Mesenchymal stem cell (in vitro differentiated cells and primary cell): ENCODE measurements around the gene OR10AD1.

Experiments used
- DNase-seq: peaks from one replicate; pipeline ENCODE4 v3.0.0-alpha.2; 2013
- H2AFZ ChIP-seq: one replicate; pipeline ENCODE4 v1.6.1; 2013; ENCODE audit warnings: low read depth, mild to moderate bottlenecking, control low read depth, inconsistent platforms, low read length, moderate library complexity
- H2AK5ac ChIP-seq: 2 replicates; pipeline ENCODE4 v1.6.1; 2013; ENCODE audit warnings: low read length, moderate library complexity, mild to moderate bottlenecking, inconsistent platforms; ENCODE audit not compliant: severe bottlenecking
- H2BK120ac ChIP-seq: one replicate; pipeline ENCODE4 v1.6.1; 2013; ENCODE audit warnings: low read depth, mild to moderate bottlenecking, inconsistent platforms, low read length, moderate library complexity
- H2BK12ac ChIP-seq, 2 experiments: one replicate each; pipeline ENCODE4 v1.6.1; 2013; ENCODE audit warnings: inconsistent platforms in 2 of 2, low read length in 2 of 2, mild to moderate bottlenecking in 2 of 2, moderate library complexity in 2 of 2, control low read depth in 1 of 2
- H2BK15ac ChIP-seq: one replicate; pipeline ENCODE4 v1.6.1; 2013; ENCODE audit warnings: mild to moderate bottlenecking, low read depth, inconsistent platforms; ENCODE audit not compliant: poor library complexity, severe bottlenecking
- H2BK5ac ChIP-seq: 2 replicates; pipeline ENCODE4 v1.6.1; 2013; ENCODE audit warnings: low read depth, mild to moderate bottlenecking, low read length, control low read depth, inconsistent platforms; ENCODE audit not compliant: poor library complexity, severe bottlenecking
- H3K14ac ChIP-seq, 2 experiments: one replicate each; pipeline ENCODE4 v1.6.1; 2013; ENCODE audit warnings: inconsistent platforms in 2 of 2, low read length in 2 of 2, control low read depth in 1 of 2, mild to moderate bottlenecking in 1 of 2, moderate library complexity in 1 of 2
- H3K18ac ChIP-seq, 2 experiments: one replicate each; pipeline ENCODE4 v1.6.1; 2013; ENCODE audit warnings: inconsistent platforms in 2 of 2, low read length in 2 of 2, control low read depth in 1 of 2, low read depth in 1 of 2, mild to moderate bottlenecking in 1 of 2
- H3K23ac ChIP-seq, 2 experiments: one replicate each; pipeline ENCODE4 v1.6.1; 2013; ENCODE audit warnings: inconsistent platforms in 2 of 2, low read length in 2 of 2, mild to moderate bottlenecking in 2 of 2, moderate library complexity in 2 of 2, control low read depth in 1 of 2
- H3K27ac ChIP-seq: 2 replicates; pipeline ENCODE4 v1.5.1; 2013; ENCODE audit warnings: mild to moderate bottlenecking, moderate library complexity, low read length, control low read depth, inconsistent platforms; ENCODE audit not compliant: poor library complexity, severe bottlenecking
- H3K27me3 ChIP-seq, 2 experiments: 2 replicates each; pipeline versions ENCODE4 v1.6.1 to v1.7.0; 2013; ENCODE audit warnings: low read length in 2 of 2, mild to moderate bottlenecking in 2 of 2, moderate library complexity in 2 of 2, control low read depth in 1 of 2, inconsistent platforms in 1 of 2; ENCODE audit not compliant: control insufficient read depth in 1 of 2, insufficient read depth in 1 of 2
- H3K36me3 ChIP-seq, 2 experiments: 2 replicates each; pipeline versions ENCODE4 v1.6.1 to v1.7.0; 2013; ENCODE audit warnings: low read length in 2 of 2, control low read depth in 1 of 2, inconsistent platforms in 1 of 2, low read depth in 1 of 2, mild to moderate bottlenecking in 1 of 2; ENCODE audit not compliant: insufficient read depth in 2 of 2, control insufficient read depth in 1 of 2
- H3K4ac ChIP-seq, 2 experiments: one replicate each; pipeline ENCODE4 v1.6.1; 2013; ENCODE audit warnings: inconsistent platforms in 2 of 2, low read length in 2 of 2, mild to moderate bottlenecking in 2 of 2, moderate library complexity in 2 of 2, control low read depth in 1 of 2, low read depth in 1 of 2
- H3K4me1 ChIP-seq: 2 replicates; pipeline ENCODE4 v1.6.1; 2013; ENCODE audit warnings: low read depth, low read length, control low read depth; ENCODE audit not compliant: control insufficient read depth, insufficient read depth
- H3K4me2 ChIP-seq: 2 replicates; pipeline ENCODE4 v1.6.1; 2013; ENCODE audit warnings: low read length, mild to moderate bottlenecking, inconsistent platforms; ENCODE audit not compliant: poor library complexity, severe bottlenecking
- H3K4me3 ChIP-seq, 2 experiments: 2 replicates each; pipeline versions ENCODE4 v1.5.1 to v1.7.0; 2013; ENCODE audit warnings: low read length in 2 of 2, mild to moderate bottlenecking in 2 of 2, control low read depth in 1 of 2, low read depth in 1 of 2; ENCODE audit not compliant: insufficient read depth in 1 of 2
- H3K79me1 ChIP-seq: replicated peaks from 2 replicates; pipeline ENCODE4 v1.6.1; 2013; ENCODE audit warnings: mild to moderate bottlenecking, control low read depth, low read length, inconsistent platforms; ENCODE audit not compliant: poor library complexity, severe bottlenecking
- H3K9ac ChIP-seq: 2 replicates; pipeline ENCODE4 v1.7.0; 2013; ENCODE audit warnings: mild to moderate bottlenecking, low read length, moderate library complexity
- H3K9me3 ChIP-seq: 2 replicates; pipeline ENCODE4 v1.7.0; 2013; ENCODE audit warnings: mild to moderate bottlenecking, low read length; ENCODE audit not compliant: control insufficient read depth
- H4K8ac ChIP-seq: one replicate; pipeline ENCODE4 v1.6.1; 2013; ENCODE audit warnings: inconsistent platforms, mild to moderate bottlenecking, low read length, moderate library complexity
- H4K91ac ChIP-seq: one replicate; pipeline ENCODE4 v1.6.1; 2013; ENCODE audit warnings: mild to moderate bottlenecking, low read length, inconsistent platforms
- WGBS: methylation state at CpG from one replicate; pipeline ENCODE4 v1.1.7; 2013; ENCODE audit warnings: mixed read lengths; 5-methylcytosine and 5-hydroxymethylcytosine counted together

Gene OR10AD1

GRCh38 chr12:48201516-48201915, 1.6 kb downstream of the OR10AD1 start:
- Histone ChIP-seq H2AK5ac (no peak overlapping the region), H3K36me3 (peaks cover 0 to 4% of the 10 kb centered on the region in 2 experiments), H3K18ac (no peak overlapping the region), H3K14ac (no peak overlapping the region), H3K9ac (no peak overlapping the region), H3K4me2 (no peak overlapping the region), H2AFZ (no peak overlapping the region), H2BK15ac (no peak overlapping the region), H4K91ac (no peak overlapping the region), H3K4me1 (no peaks in the 10 kb centered on the region), H2BK12ac (no peak overlapping the region), H3K4ac (no peak overlapping the region), H3K4me3 (no peak overlapping the region), H3K27ac (no peak overlapping the region), H2BK120ac (peak overlapping the region; percentile 71), H3K23ac (no peak overlapping the region), H2BK5ac (no peak overlapping the region), H3K27me3 (peaks cover 0 to 44% of the 10 kb centered on the region in 2 experiments), H3K9me3 (peaks cover 8% of the 10 kb centered on the region), H4K8ac (no peak overlapping the region), H3K79me1 (no peaks in the 10 kb centered on the region)
- WGBS, result 80% methylated on average over 2 of the region's 3 CpGs
- DNase-seq, result no peak

- H3K4me3 ChIP-seq, result no peak overlapping the region
- H2BK5ac ChIP-seq, result no peak overlapping the region
- H3K4ac ChIP-seq, result peak overlapping the region in 1 of 2 experiments; percentile 30
- peak overlapping the region; percentile 42 for H4K8ac ChIP-seq
- peak overlapping the region in 1 of 2 experiments; percentile 59 for H3K14ac ChIP-seq
- peak overlapping the region; percentile 71 for H2BK120ac ChIP-seq
- H4K91ac ChIP-seq, result no peak overlapping the region
- no peak for DNase-seq
- H2AK5ac ChIP-seq, result no peak overlapping the region
- no peak overlapping the region for H3K9ac ChIP-seq
- peaks cover 0 to 44% of the 10 kb centered on the region in 2 experiments for H3K27me3 ChIP-seq
- H3K23ac ChIP-seq, result no peak overlapping the region
- peaks cover 0 to 4% of the 10 kb centered on the region in 2 experiments for H3K36me3 ChIP-seq
- no peak overlapping the region for H2BK15ac ChIP-seq
- H3K79me1 ChIP-seq, result no peaks in the 10 kb centered on the region
- H2AFZ ChIP-seq, result no peak overlapping the region
- no CpG with 5 or more reads among the region's 3 CpGs for WGBS
- H2BK12ac ChIP-seq, result peak overlapping the region in 1 of 2 experiments; percentile 64
- H3K9me3 ChIP-seq, result peaks cover 4% of the 10 kb centered on the region
- H3K27ac ChIP-seq, result no peak overlapping the region
- H3K4me2 ChIP-seq, result no peak overlapping the region
- H3K18ac ChIP-seq, result peak overlapping the region; percentile 38 to 53
- H3K4me1 ChIP-seq, result no peaks in the 10 kb centered on the region
Measured at GRCh38 chr12:48201091-48201490, 2.0 kb downstream of the OR10AD1 start.

- 0% methylated on average over 1 of the region's 3 CpGs for WGBS
Measured at GRCh38 chr12:48199774-48200221, 3.3 kb downstream of the OR10AD1 start.

GRCh38 chr12:48198985-48199384, 4.1 kb downstream of the OR10AD1 start:
- no peak for DNase-seq
- no peaks in the 10 kb centered on the region for H3K4me1 ChIP-seq
- peak overlapping the region; percentile 84 for H4K91ac ChIP-seq
- no peak overlapping the region for H3K27ac ChIP-seq
- H2AFZ ChIP-seq, result no peak overlapping the region
- no peak overlapping the region for H3K4me2 ChIP-seq
- peak overlapping the region; percentile 34 for H2BK15ac ChIP-seq
- H2BK5ac ChIP-seq, result no peak overlapping the region
- 94% methylated on average over 8 of the region's 10 CpGs for WGBS
- H3K9ac ChIP-seq, result peak overlapping the region; percentile 99
- no peak overlapping the region for H2AK5ac ChIP-seq
- peak overlapping the region in 1 of 2 experiments; percentile 82 for H3K4ac ChIP-seq
- peak overlapping the region; percentile 75 to 93 for H3K18ac ChIP-seq
- H4K8ac ChIP-seq, result peak overlapping the region; percentile 58
- peak overlapping the region; percentile 2 for H2BK120ac ChIP-seq
- H3K36me3 ChIP-seq, result no peaks in the 10 kb centered on the region
- peaks cover 0 to 41% of the 10 kb centered on the region in 2 experiments for H3K27me3 ChIP-seq
- H2BK12ac ChIP-seq, result peak overlapping the region; percentile 80 to 98
- H3K23ac ChIP-seq, result no peak overlapping the region
- H3K14ac ChIP-seq, result no peak overlapping the region
- H3K79me1 ChIP-seq, result no peaks in the 10 kb centered on the region
- peak overlapping the region in 1 of 2 experiments; percentile 84 for H3K4me3 ChIP-seq
- no peaks in the 10 kb centered on the region for H3K9me3 ChIP-seq

More at GRCh38 chr12:48199774-48200221, 3.3 kb downstream of the OR10AD1 start:
- Histone ChIP-seq H2BK5ac (peak overlapping the region; percentile 24), H4K8ac (no peak overlapping the region), H2BK12ac (no peak overlapping the region), H3K36me3 (no peaks in the 10 kb centered on the region), H3K14ac (no peak overlapping the region), H4K91ac (no peak overlapping the region), H3K79me1 (no peaks in the 10 kb centered on the region), H2BK120ac (no peak overlapping the region), H3K4ac (no peak overlapping the region), H3K9ac (peak overlapping the region; percentile 99), H3K9me3 (peaks cover 2% of the 10 kb centered on the region), H3K27ac (no peak overlapping the region), H2BK15ac (no peak overlapping the region), H3K23ac (no peak overlapping the region), H3K27me3 (peaks cover 0 to 41% of the 10 kb centered on the region in 2 experiments), H3K18ac (no peak overlapping the region), H2AFZ (no peak overlapping the region), H3K4me3 (no peak overlapping the region), H3K4me1 (no peaks in the 10 kb centered on the region), H3K4me2 (no peak overlapping the region), H2AK5ac (no peak overlapping the region)
- peak; percentile 93 for DNase-seq
